GM18858 (cell line): ENCODE measurements around the gene PRELID2.
"Not testable (repeated sequence)": the region's sequence is repeated elsewhere in the genome, so short reads cannot be mapped to it uniquely, and the experiment has no call there.

ENCODE experiments used
- ATAC-seq: cut with Tn5 transposase; IDR thresholded peaks from one replicate; pipeline ENCODE4 v1.9.1; 2021; ENCODE audit not compliant: unreplicated experiment

The PRELID2 gene

DNA sequence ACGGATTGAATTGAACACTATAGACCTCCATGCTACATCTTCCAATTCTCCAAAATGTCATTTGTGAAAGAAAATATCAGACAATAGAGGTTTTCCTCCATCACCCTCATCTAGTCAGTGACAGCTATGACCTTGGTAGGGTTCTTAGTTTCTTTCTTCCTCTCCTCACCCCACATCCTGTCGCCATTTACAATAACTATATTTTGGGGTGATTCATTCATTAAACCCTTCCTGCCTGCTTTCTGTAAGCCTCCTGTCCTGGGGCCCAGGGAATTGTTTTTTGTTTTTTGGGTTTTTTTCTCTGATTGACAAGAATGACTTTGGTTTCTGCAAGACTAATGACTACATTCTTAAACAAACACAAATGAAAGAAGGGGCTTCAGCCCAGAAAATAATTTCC, 82.6 kb downstream of the PRELID2 start:
- no peak for ATAC-seq

DNA sequence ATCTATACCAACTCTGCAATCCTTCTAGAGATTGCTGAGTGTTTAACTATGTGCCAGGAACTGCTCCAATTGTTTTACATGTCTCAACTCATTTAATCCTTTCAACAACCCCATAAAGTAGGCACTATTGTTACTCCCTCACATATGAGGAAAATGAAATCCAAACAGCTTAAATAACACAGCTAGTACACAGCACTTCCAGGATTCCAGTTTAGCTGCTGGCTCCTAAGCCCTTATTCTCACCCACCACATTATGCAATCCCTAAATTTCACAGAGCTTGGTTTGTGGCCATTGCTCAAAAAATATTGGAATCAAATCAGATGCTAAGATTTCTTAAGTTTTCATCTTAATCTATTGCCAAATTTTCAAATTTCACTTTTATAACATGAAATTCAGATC, 84.9 kb downstream of the PRELID2 start:
- no peak for ATAC-seq

DNA sequence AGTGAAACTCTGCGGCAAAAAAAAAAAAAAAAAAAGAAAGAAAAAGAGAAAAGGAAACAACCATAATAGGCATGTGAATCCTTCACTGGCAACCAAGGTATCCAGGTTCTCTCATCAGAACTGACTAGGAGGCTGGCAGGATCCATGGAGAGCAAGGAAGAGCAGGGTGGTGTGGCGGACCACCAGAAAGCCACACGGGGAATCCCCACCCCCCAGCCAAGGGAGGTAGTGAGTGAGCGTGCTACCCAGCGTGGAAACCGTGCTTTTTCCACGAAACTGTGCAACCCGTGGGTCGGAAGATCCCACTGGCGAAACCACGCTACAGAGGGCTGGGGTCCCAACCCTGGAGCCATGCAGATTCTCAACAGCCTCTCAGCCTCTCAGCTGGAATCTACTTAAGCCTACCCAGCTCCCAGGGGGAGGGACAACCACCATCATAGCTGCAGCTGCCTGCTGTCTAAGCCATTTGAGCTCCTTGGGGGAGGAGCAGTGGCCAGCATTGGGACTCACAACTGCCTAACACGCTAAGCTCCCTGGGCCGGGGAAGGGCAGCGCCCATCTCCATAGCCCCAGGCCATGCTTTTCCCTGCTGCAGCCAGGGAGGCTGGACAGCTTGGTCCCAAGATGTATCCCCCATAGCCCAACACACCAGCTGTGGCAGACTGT, 91.6 kb downstream of the PRELID2 start:
- ATAC-seq: no peak

DNA sequence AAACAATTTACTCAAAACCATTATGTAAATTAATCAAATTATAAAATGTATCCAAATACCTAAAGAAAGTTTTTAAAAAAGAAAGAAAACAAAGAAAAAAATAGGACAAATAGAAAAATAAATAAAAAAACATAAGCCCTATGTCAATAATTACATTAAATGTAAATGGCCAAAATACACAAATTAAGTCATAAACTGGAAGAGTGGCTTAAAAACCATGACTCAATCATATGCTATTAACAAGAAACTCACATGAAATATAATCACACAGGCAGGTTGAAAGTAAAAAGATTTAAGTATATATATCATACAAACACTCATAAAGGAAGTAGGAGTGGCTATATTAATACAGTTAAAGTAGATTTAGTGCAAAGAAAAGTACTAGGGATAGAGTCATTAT, 95.3 kb downstream of the PRELID2 start:
- ATAC-seq: no peak

DNA sequence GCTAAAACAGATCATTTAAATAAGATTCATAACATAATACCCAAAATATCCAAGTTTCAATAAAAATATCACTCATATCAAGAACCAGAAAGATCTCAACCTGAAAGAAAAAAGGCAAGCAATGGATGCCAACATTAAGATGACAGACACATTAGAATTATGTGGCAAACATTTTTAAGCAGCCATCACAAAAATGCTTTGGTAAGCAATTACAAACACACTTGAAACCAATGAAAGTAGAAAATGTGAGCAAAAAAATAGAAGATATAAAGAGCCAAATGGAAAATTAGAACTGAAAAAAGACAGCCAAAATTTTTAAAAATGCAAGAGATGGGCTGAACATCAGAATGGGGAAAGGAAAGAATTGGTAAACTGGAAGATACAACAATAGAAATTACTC, 96.9 kb downstream of the PRELID2 start:
- ATAC-seq: no peak

DNA sequence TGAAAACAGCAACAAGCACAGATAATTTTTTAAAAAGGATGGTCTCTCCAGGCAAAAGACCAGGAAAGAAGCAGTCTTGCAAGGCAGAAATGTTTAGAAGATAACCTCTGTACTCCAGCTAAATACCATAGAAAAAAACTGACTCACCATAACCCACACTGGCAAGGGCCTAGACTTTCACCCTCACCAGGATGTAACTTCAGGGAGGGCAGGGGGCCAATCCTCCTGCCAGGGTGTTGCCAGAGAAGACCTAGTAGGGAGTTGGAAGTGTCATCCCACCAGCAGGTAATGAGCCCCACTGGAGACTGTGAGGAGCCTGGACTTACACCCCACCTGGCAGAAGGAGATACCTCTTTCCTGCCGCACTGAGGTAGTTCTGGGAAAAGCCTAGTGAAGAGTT, 97.6 kb downstream of the PRELID2 start:
- ATAC-seq: no peak

DNA sequence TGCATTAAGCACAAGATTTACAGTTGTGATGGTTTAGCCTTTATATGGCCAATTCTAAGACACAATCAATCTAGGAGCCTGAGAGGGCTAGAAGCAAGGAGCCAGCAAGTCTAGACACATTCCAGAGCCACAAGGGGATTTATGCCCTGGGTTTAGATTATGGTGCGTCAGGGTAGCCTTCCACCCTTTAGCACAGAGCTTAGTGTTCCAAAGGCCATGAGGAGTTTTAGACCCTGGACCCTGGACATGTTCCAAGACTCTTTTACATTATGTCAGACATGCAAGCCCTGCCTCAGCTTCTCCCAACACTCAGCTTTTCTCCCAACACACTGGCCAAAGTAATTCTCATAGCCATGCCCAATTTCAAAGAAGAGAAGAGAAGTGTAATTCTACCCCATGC, 105.2 kb downstream of the PRELID2 start:
- not testable (repeated sequence) for ATAC-seq

DNA sequence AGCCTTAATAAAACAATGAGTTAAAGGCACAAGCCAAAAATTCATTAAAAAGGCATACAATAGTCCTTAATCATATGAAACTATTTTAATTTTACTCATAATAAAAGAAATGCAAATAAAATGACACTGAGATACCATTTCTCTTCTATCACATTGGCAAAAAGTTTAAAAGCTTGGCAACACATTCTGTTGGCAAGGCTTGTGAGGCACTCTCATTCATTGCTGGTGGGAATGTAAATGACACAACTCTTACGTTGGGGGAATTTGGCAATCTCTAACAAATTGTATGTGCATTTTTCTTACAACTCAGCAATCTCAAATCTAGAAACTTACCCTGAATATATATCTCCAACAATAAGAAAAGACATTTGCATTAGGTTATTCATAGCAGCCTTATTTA, 111.6 kb downstream of the PRELID2 start:
- ATAC-seq: no peak

DNA sequence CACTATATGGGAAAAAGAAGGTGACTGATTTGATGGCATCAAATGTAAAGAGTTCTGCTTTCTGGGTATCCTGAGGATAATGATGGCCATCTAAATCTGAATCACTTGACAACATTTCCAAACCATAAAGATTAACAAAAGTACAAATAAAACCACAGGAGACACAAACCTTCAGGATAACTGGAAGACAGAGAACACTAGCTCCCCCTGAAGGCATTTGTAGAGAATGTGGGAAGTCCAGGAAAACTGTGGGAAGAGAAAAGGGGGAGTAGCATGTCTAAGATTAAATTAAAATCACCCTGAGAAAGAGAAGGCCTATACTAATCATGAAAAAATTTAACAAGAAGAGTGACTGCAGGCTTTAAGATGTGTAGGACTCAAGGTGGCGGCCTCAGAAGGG, 116.2 kb downstream of the PRELID2 start:
- ATAC-seq: no peak

DNA sequence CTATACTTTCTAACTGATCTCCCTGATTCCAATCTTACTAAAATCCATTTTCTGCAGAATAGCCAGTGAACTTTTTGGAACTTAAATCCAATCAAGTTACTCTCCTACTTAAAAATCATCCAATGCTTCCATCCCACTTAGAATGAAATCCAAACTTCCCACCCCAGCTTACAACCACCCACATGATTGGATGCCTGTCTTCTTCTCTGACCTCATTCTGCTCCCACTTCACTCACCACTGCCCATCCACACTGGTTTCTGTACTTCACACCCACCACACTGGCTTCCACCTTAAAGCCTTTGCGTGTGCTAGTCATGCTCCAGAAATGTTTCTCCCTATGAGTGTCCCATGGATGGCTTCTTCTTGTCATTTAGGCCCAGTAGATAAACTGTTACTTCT, 119.7 kb downstream of the PRELID2 start:
- ATAC-seq: no peak

DNA sequence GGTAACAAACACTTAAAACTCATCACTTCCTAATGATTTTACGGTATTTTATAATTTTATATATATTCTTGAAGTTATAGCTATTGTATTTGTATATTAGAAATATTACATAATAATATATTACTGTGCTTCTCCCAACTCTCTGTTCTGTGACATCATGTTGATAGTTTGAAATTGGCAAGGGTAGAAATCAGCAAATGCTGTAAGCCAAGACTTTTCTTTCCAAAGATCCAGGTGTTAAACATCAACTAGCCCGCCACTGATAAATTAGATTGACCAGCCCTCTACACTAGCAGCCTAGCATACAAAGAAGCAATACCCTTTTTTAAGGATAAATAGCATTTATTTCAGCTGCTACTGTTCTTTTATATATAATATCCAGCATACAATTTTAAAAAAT, 122.9 kb downstream of the PRELID2 start:
- ATAC-seq: no peak

DNA sequence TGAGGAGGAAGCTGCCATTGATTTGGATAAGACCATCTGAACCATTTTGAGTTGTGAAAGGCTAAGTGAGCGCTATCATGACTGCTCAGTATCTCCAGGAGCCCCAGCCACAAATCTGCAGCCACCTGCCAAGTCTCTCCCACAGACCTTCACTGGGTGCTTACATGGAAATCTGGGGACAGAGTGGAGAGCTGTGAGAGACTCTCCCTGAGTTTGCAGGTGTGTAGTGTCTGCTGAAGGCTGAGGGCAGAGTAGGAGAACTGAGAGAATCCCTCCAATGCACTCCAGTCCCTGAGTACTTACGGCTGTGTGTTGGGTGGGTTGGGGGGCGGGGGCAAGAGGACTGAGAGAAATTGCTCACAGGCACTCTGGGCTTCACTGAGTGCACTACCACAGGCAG, 123.7 kb downstream of the PRELID2 start:
- ATAC-seq: no peak
